ENCODE data around the gene ARHGEF2. TPM values are rescaled to one million over a fixed set of nuclear protein-coding genes. Genes with fewer than 3 reads are reported as not detected.
A peak's percentile ranks its signal among the peaks of the same experiment; 100 is the strongest.

Gene ARHGEF2
- total and polyA plus RNA-seq, 2 of the 13 experiments (the other 11 are each of a cell fraction or from before 2014, with no cell fraction given) = 16.1 to 32.1 TPM

GRCh38 chr1:156002188-156002911, 24.0 kb upstream of the ARHGEF2 start (continued):
- no peak for TF ChIP-seq KLF12 (CRISPR knock-in tag; IDR thresholded peaks at IDR 0.05; ENCODE audit: borderline replicate concordance)
- no peak for TF ChIP-seq THAP11 (CRISPR knock-in tag; IDR thresholded peaks at IDR 0.05)
- no peak for TF ChIP-seq SRSF1 (optimal IDR thresholded peaks at IDR 0.05; ENCODE audit: low read depth, low read length)
- TF ChIP-seq ZBTB1 (CRISPR knock-in tag; IDR thresholded peaks at IDR 0.05; ENCODE audit: borderline replicate concordance) = no peak
- TF ChIP-seq HMGXB3 (CRISPR knock-in tag; IDR thresholded peaks at IDR 0.05; ENCODE audit: borderline replicate concordance) = no peak
- TF ChIP-seq POGK (CRISPR knock-in tag; conservative IDR thresholded peaks at IDR 0.05) = no peak
- TF ChIP-seq ZNF816 (CRISPR knock-in tag; IDR thresholded peaks at IDR 0.05; ENCODE audit: borderline replicate concordance) = no peak
- no peak for TF ChIP-seq NR2F1 (CRISPR knock-in tag; IDR thresholded peaks at IDR 0.05)
- no peak for TF ChIP-seq ZNF879 (CRISPR knock-in tag; IDR thresholded peaks at IDR 0.05)
- TF ChIP-seq PCBP2 (optimal IDR thresholded peaks at IDR 0.05; ENCODE audit: low read depth, low read length, poor library complexity, severe bottlenecking) = no peak
- no peak for TF ChIP-seq ESRRA (CRISPR knock-in tag; IDR thresholded peaks at IDR 0.05; ENCODE audit: low read depth)
- no peak for TF ChIP-seq FOXK2 (IDR thresholded peaks at IDR 0.05)
- no peak for TF ChIP-seq REXO4 (CRISPR knock-in tag; IDR thresholded peaks at IDR 0.05; ENCODE audit: borderline replicate concordance)
- TF ChIP-seq ZNF800 (CRISPR knock-in tag; IDR thresholded peaks at IDR 0.05) = no peak
- no peak for TF ChIP-seq TIGD3 (CRISPR knock-in tag; IDR thresholded peaks at IDR 0.05; ENCODE audit: borderline replicate concordance)
- TF ChIP-seq HDAC1 (CRISPR knock-in tag; IDR thresholded peaks at IDR 0.05) = 0 out of 2 replicates have a peak, but pooled peaks have one; percentile 13

Data from HepG2 (cell line).